MCF 10A (cell line): ENCODE data around the gene DRC1. TPM values are rescaled to one million over a fixed set of nuclear protein-coding genes. Genes with fewer than 3 reads are reported as not detected.

Source experiments
- BruUV-seq: library from RNA; stranded (reverse); fragments of 400-500 nt; replicated peaks from 2 replicates; lab custom pipeline; 2021; lab: Mats Ljungman, UMichigan
- CTCF ChIA-PET: fragments of 300-600 bp; sonication (Branson Sonifier 250); formaldehyde crosslinking; extraction: SDS; loops from one replicate; lab custom pipeline; 2021; ENCODE audit warnings: antibody characterized with exemption, inconsistent platforms; lab: Yijun Ruan, JAX
- POLR2A ChIA-PET: fragments of 300-600, 350-650 bp; sonication (Branson Sonifier 250); formaldehyde crosslinking; extraction: SDS; loops from one replicate; lab custom pipeline; 2020; ENCODE audit warnings: antibody characterized with exemption, inconsistent platforms; lab: Yijun Ruan, JAX
- DNase-seq: peaks from one replicate; pipeline ENCODE4 v3.0.0-alpha.2; 2018; ENCODE audit not compliant: unreplicated experiment
- H3K27ac Mint-ChIP-seq: one replicate; pipeline ENCODE4 v1.8.0; 2022; ENCODE audit warnings: mild to moderate bottlenecking, low read depth, mixed read lengths; ENCODE audit not compliant: unreplicated experiment
- H3K27me3 Mint-ChIP-seq: one replicate; pipeline ENCODE4 v1.8.0; 2022; ENCODE audit warnings: mixed read lengths; ENCODE audit not compliant: insufficient read depth, unreplicated experiment
- H3K36me3 Mint-ChIP-seq: one replicate; pipeline ENCODE4 v1.8.0; 2022; ENCODE audit warnings: mild to moderate bottlenecking, moderate library complexity, mixed read lengths; ENCODE audit not compliant: insufficient read depth, unreplicated experiment
- H3K4me1 Mint-ChIP-seq: one replicate; pipeline ENCODE4 v1.8.0; 2022; ENCODE audit warnings: mixed read lengths; ENCODE audit not compliant: insufficient read depth, unreplicated experiment
- H3K4me3 Mint-ChIP-seq: one replicate; pipeline ENCODE4 v1.8.0; 2022; ENCODE audit warnings: mild to moderate bottlenecking, moderate library complexity, mixed read lengths; ENCODE audit not compliant: unreplicated experiment
- H3K9me3 Mint-ChIP-seq: one replicate; pipeline ENCODE4 v1.8.0; 2022; ENCODE audit warnings: mixed read lengths; ENCODE audit not compliant: unreplicated experiment
- intact Hi-C: fragments of 100-400 bp; cut with micrococcal nuclease; formaldehyde crosslinking; loops from 2 replicates; pipeline ENCODE4 v1.14.1; 2022
- total RNA-seq: library from RNA; stranded (reverse); gene quantifications from 2 replicates; pipeline ENCODE4 v1.2.3, GENCODE V29; 2022
- TF ChIP-seq, protein P1 (sequence below): fragments of 200-600 bp; IDR thresholded peaks from one replicate; pipeline ENCODE4 v1.8.0; 2022; ENCODE audit warnings: antibody characterized with exemption, mild to moderate bottlenecking; ENCODE audit not compliant: unreplicated experiment

Gene DRC1
- total RNA-seq, 1 experiment from 2014 or later, result not detected

DNA sequence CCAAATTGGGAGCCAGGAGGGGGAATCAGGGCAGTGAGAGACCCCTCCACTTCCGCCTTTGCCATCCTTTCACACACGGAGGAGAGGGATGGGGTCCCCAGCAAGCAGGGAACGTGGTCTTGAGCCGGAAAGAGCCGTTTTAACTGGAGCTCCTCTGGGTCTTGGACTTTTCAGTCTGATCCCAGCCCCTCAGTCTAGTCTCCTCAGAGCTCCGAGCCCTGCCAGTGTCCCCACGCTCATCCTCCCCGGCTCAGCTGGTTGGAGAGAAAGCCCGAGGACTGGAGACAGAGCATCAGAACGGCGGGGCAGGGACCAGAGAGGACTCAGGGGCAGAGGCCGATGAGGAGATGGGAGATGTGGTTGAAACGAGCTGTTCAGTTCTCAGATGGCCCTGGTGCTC lies 102.3 kb downstream of the DRC1 start:
- BruUV-seq, result no TSS peak
- no peaks in the 10 kb centered on the region for H3K9me3 Mint-ChIP-seq
- H3K27ac Mint-ChIP-seq, result no peak overlapping the region
- no peak for DNase-seq
- CTCF ChIA-PET, result interaction anchor here (1.0 to 1.2 kb wide), 2 partner anchors 35 to 101 kb away, joined by 4 to 6 read pairs; no protein-coding TSS in a partner anchor
- TF ChIP-seq, protein P1, sequence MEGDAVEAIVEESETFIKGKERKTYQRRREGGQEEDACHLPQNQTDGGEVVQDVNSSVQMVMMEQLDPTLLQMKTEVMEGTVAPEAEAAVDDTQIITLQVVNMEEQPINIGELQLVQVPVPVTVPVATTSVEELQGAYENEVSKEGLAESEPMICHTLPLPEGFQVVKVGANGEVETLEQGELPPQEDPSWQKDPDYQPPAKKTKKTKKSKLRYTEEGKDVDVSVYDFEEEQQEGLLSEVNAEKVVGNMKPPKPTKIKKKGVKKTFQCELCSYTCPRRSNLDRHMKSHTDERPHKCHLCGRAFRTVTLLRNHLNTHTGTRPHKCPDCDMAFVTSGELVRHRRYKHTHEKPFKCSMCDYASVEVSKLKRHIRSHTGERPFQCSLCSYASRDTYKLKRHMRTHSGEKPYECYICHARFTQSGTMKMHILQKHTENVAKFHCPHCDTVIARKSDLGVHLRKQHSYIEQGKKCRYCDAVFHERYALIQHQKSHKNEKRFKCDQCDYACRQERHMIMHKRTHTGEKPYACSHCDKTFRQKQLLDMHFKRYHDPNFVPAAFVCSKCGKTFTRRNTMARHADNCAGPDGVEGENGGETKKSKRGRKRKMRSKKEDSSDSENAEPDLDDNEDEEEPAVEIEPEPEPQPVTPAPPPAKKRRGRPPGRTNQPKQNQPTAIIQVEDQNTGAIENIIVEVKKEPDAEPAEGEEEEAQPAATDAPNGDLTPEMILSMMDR, result no peak
- POLR2A ChIA-PET, result no interaction called here
- H3K27me3 Mint-ChIP-seq, result peaks cover 27% of the 10 kb centered on the region
- H3K36me3 Mint-ChIP-seq, result no peaks in the 10 kb centered on the region
- peaks cover 5% of the 10 kb centered on the region for H3K4me1 Mint-ChIP-seq
- intact Hi-C loops, result no loop called here
- H3K4me3 Mint-ChIP-seq, result peak overlapping the region; percentile 58

DNA sequence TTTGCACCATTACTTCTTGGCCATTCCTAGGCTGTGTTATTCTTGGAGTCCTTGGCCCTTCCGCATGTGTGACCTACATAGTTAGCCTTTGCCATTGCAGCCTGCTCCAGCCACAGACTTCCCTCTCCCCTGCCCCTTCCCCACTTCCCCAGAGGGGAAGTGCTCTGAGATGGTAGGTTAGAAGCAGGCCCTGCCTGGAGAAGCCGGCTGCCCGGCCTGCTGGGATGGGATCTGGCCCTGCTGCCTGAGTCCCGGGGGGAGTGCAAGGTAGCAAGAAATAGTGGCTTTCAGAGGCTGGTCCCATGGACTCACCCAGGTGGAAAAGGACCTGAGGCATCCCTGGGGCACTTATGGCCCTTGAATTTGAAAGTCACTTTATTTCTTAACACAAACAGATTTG lies 104.6 kb downstream of the DRC1 start:
- DNase-seq, result no peak
- no TSS peak for BruUV-seq
- Mint-ChIP-seq H3K27me3 (peaks cover 48% of the 10 kb centered on the region), H3K9me3 (no peaks in the 10 kb centered on the region), H3K4me3 (no peak overlapping the region), H3K27ac (no peak overlapping the region), H3K36me3 (peaks cover 6% of the 10 kb centered on the region), H3K4me1 (peaks cover 5% of the 10 kb centered on the region)
- intact Hi-C loops, result no loop called here
- CTCF ChIA-PET, result interaction anchor here (1.0 kb wide), 1 partner anchor 18 kb away, joined by 3 read pairs; no protein-coding TSS in a partner anchor
- TF ChIP-seq, protein P1, result no peak
- POLR2A ChIA-PET, result no interaction called here

Other genes with a start within 250 kb of the DRC1 start
- gene GAREM2, start 228.8 kb upstream of the DRC1 start, total RNA-seq, result 0.23 and 1.7 TPM in 2 replicates
- 132 and 152 TPM in 2 replicates for gene HADHA, start 157.3 kb upstream of the DRC1 start, total RNA-seq
- 126 and 143 TPM in 2 replicates for gene HADHB, start 157.0 kb upstream of the DRC1 start, total RNA-seq
- 43.8 and 51.0 TPM in 2 replicates for gene SELENOI, start 55.8 kb upstream of the DRC1 start, total RNA-seq
- 0.17 TPM in 1 of 2 replicates, not detected in the other for gene ADGRF3, start 55.1 kb upstream of the DRC1 start, total RNA-seq
- not detected in 2 replicates for gene OTOF, start 76.2 kb downstream of the DRC1 start, total RNA-seq
- gene CIB4, start 239.4 kb downstream of the DRC1 start, total RNA-seq, result not detected in 2 replicates